ENCODE measurements around the gene METTL21C.

The METTL21C gene

GRCh38 chr13:102658660-102659059, 36.2 kb downstream of the METTL21C start:
- DNase-seq = no peak

GRCh38 chr13:102657630-102658029, 37.2 kb downstream of the METTL21C start:
- DNase-seq = no peak

GRCh38 chr13:102654756-102655155, 40.1 kb downstream of the METTL21C start:
- no peak for DNase-seq

GRCh38 chr13:102651892-102652291, 43.0 kb downstream of the METTL21C start:
- no peak for DNase-seq

GRCh38 chr13:102651392-102651791, 43.5 kb downstream of the METTL21C start:
- no peak for DNase-seq

GRCh38 chr13:102650444-102650843, 44.4 kb downstream of the METTL21C start:
- no peak for DNase-seq

- no peak for DNase-seq
These were observed 46.8 kb downstream of the METTL21C start for GRCh38 chr13:102648046-102648445.

- no peak for DNase-seq
These were observed 49.1 kb downstream of the METTL21C start for GRCh38 chr13:102645701-102646100.

GRCh38 chr13:102643656-102644055, 51.2 kb downstream of the METTL21C start:
- no peak for DNase-seq

- no peak for DNase-seq
These were observed 52.4 kb downstream of the METTL21C start for GRCh38 chr13:102642475-102642874.

- no peak for DNase-seq
These were observed 52.8 kb downstream of the METTL21C start for GRCh38 chr13:102642029-102642428.

GRCh38 chr13:102638741-102639140, 56.1 kb downstream of the METTL21C start:
- no peak for DNase-seq
